GM12892 (cell line): ENCODE measurements around the gene TDRD6.

ENCODE experiments used
- POLR2A ChIP-seq: IDR thresholded peaks from 2 replicates; pipeline ENCODE4 v1.6.1; 2011; ENCODE audit warnings: low read depth, low read length, control low read depth
- POLR2AphosphoS5 ChIP-seq: IDR thresholded peaks from 2 replicates; pipeline ENCODE4 v1.6.1; 2011; ENCODE audit warnings: low read depth, low read length, control low read depth

- TF ChIP-seq POLR2A (no peak), POLR2AphosphoS5 (no peak)
These were observed 44.5 kb upstream of the TDRD6 start for GRCh38 chr6:46642928-46643751.
